CD4-positive, alpha-beta T cell (primary cell): Measurements from ENCODE around the gene ZGPAT. TPM values are rescaled to one million over a fixed set of nuclear protein-coding genes. Genes with fewer than 3 reads are reported as not detected.

Experiments used
- ATAC-seq: fragments of 200-7000 bp; cut with Tn5 transposase; one replicate; pipeline ENCODE4 v1.10.0; 2022; ENCODE audit warnings: mild to moderate bottlenecking; ENCODE audit not compliant: poor library complexity
- CTCF ChIA-PET: fragments of 350-600 bp; sonication (Branson Sonifier 250); formaldehyde crosslinking; loops from one replicate; lab custom pipeline; 2021; ENCODE audit warnings: antibody characterized with exemption, inconsistent platforms; lab: Charles Lee
- POLR2A ChIA-PET: fragments of 350-600 bp; sonication (Branson Sonifier 250); formaldehyde crosslinking; loops from one replicate; lab custom pipeline; 2021; ENCODE audit warnings: antibody characterized with exemption, inconsistent platforms; lab: Charles Lee
- DNase-seq, 14 experiments: peaks; one replicate each; pipeline ENCODE4 v3.0.0-alpha.2; 2013 to 2020; ENCODE audit warnings: mixed read lengths in 2 of 14
- H3K27ac ChIP-seq, 2 donors: one replicate each; pipeline versions ENCODE4 v1.5.1 to v1.7.0; 2013; ENCODE audit warnings: low read length in 2 of 2, low read depth in 1 of 2, mild to moderate bottlenecking in 1 of 2
- H3K27me3 ChIP-seq, 2 experiments: 1 replicate in 1 of 2; 2 replicates in 1 of 2; pipeline versions ENCODE4 v1.6.1 to v1.7.0; 2013; ENCODE audit warnings: low read length in 2 of 2, control low read depth in 1 of 2, mild to moderate bottlenecking in 1 of 2, moderate library complexity in 1 of 2; ENCODE audit not compliant: insufficient read depth in 2 of 2, control insufficient read depth in 1 of 2
- H3K36me3 ChIP-seq: one replicate; pipeline ENCODE4 v1.6.1; 2013; ENCODE audit warnings: low read length, control low read depth; ENCODE audit not compliant: insufficient read depth
- H3K4me1 ChIP-seq: one replicate; pipeline ENCODE4 v1.6.1; 2013; ENCODE audit warnings: low read length, control low read depth; ENCODE audit not compliant: insufficient read depth
- H3K4me3 ChIP-seq: one replicate; pipeline ENCODE4 v1.5.1; 2013; ENCODE audit warnings: mild to moderate bottlenecking, low read length, moderate library complexity
- H3K9me3 ChIP-seq, 2 experiments: 1 replicate in 1 of 2; 2 replicates in 1 of 2; pipeline versions ENCODE4 v1.6.1 to v1.7.0; 2013; ENCODE audit warnings: low read length in 2 of 2, mild to moderate bottlenecking in 2 of 2, control low read depth in 1 of 2, moderate library complexity in 1 of 2; ENCODE audit not compliant: control insufficient read depth in 1 of 2, insufficient read depth in 1 of 2
- H3K27ac Mint-ChIP-seq: one replicate; pipeline ENCODE4 v1.8.0; 2020; ENCODE audit warnings: mixed read lengths
- H3K27me3 Mint-ChIP-seq: one replicate; pipeline ENCODE4 v1.8.0; 2021; ENCODE audit warnings: mixed read lengths
- H3K36me3 Mint-ChIP-seq: one replicate; pipeline ENCODE4 v1.8.0; 2021; ENCODE audit warnings: low read depth, mixed read lengths
- H3K4me1 Mint-ChIP-seq: one replicate; pipeline ENCODE4 v1.8.0; 2021; ENCODE audit warnings: low read depth, mixed read lengths
- H3K4me3 Mint-ChIP-seq: one replicate; pipeline ENCODE4 v1.8.0; 2020; ENCODE audit warnings: mild to moderate bottlenecking, mixed read lengths
- H3K9me3 Mint-ChIP-seq: one replicate; pipeline ENCODE4 v1.8.0; 2020; ENCODE audit warnings: mixed read lengths
- intact Hi-C, 2 experiments: fragments of 100-400 bp; cut with DNase I in 1 of 2; cut with micrococcal nuclease in 1 of 2; formaldehyde crosslinking; loops; one replicate each; pipeline versions ENCODE4 v1.15.1 to v1.9.0; 2023 to 2025; cut with DNase I, micrococcal nuclease
- total RNA-seq, 174 experiments: library from RNA in 2 of 174; stranded (reverse) in 2 of 174; gene quantifications; one replicate each; pipeline ENCODE4 v1.2.3 and lab custom pipeline; 2021 to 2026
- TF ChIP-seq, protein P1 (sequence below): fragments of 200-600 bp; IDR thresholded peaks from one replicate; pipeline ENCODE4 v1.8.0; 2022; ENCODE audit warnings: antibody characterized with exemption, mild to moderate bottlenecking

ZGPAT gene
- total RNA-seq, 2 experiments from 2014 or later: 28.2 to 33.4 TPM

DNA sequence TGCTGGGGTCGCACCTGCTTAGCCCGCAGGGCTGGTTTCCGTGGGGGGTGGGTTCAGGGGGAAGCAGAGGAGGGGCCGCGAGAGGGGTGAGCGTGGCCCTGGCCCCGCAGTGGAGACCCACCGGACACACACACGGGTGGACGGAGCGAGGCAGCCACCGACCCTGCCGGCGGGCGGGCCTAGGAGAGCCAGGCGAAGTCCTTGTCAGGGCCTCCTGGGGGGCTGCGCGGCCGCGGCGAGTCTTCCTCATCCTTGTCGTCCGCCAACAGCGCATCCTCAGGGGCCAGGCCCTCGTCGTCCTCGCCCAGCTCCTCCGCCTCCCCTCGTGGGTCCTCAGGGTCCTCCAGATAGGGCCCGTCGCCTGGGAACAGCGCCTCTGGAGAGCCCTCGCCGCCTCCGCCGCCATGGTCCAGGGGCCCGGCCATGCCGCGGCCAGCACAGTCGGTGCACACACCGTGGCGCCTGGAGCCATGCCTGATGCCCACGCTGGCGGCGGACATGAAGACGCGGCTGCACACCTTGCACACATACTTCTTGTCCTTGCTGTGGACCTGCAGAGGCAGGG lies 39.0 kb downstream of the ZGPAT start:
- no peak overlapping the region for H3K4me3 ChIP-seq
- POLR2A ChIA-PET: no interaction called here
- H3K36me3 Mint-ChIP-seq: peaks cover 7% of the 10 kb centered on the region
- H3K4me1 ChIP-seq: peaks cover 29% of the 10 kb centered on the region
- H3K4me1 Mint-ChIP-seq: peaks cover 31% of the 10 kb centered on the region
- H3K9me3 ChIP-seq: no peaks in the 10 kb centered on the region
- CTCF ChIA-PET: no interaction called here
- H3K9me3 Mint-ChIP-seq: no peaks in the 10 kb centered on the region
- no peaks in the 10 kb centered on the region for H3K27me3 Mint-ChIP-seq
- peaks cover 20% of the 10 kb centered on the region for H3K36me3 ChIP-seq
- H3K27ac Mint-ChIP-seq: no peak overlapping the region
- H3K27ac ChIP-seq: no peak overlapping the region
- intact Hi-C loops: no loop called here
- TF ChIP-seq, protein P1, sequence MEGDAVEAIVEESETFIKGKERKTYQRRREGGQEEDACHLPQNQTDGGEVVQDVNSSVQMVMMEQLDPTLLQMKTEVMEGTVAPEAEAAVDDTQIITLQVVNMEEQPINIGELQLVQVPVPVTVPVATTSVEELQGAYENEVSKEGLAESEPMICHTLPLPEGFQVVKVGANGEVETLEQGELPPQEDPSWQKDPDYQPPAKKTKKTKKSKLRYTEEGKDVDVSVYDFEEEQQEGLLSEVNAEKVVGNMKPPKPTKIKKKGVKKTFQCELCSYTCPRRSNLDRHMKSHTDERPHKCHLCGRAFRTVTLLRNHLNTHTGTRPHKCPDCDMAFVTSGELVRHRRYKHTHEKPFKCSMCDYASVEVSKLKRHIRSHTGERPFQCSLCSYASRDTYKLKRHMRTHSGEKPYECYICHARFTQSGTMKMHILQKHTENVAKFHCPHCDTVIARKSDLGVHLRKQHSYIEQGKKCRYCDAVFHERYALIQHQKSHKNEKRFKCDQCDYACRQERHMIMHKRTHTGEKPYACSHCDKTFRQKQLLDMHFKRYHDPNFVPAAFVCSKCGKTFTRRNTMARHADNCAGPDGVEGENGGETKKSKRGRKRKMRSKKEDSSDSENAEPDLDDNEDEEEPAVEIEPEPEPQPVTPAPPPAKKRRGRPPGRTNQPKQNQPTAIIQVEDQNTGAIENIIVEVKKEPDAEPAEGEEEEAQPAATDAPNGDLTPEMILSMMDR: no peak
- DNase-seq: no peak
- no peak overlapping the region for H3K4me3 Mint-ChIP-seq
- no peak for ATAC-seq
- no peaks in the 10 kb centered on the region for H3K27me3 ChIP-seq

DNA sequence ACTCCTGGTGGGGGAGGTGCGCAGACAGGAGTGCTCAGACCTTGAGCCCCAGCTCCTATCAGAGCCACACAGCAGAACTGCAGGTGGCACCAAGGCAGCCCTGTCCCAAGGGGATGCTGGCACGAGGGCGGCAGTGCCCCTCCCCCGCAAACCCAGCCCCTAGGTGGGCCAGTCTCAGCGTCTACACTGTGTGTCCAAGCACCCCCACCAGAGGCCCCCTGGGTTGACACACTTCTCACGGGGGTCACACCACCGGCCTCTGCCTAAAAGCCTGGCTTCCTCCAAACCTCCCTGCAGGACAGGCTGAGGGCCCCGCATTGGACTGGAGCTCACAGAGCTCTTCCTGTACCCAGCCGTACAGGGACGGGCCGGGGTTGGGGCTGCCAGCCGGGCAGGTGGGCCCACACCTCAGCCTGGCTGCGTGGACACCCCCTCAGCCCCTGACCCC lies 39.8 kb downstream of the ZGPAT start:
- Histone ChIP-seq H3K27ac (no peak overlapping the region), H3K4me3 (no peak overlapping the region), H3K27me3 (no peaks in the 10 kb centered on the region), H3K4me1 (peaks cover 33% of the 10 kb centered on the region), H3K9me3 (no peaks in the 10 kb centered on the region), H3K36me3 (peaks cover 12% of the 10 kb centered on the region)
- peaks cover 31% of the 10 kb centered on the region for H3K4me1 Mint-ChIP-seq
- H3K36me3 Mint-ChIP-seq: peaks cover 7% of the 10 kb centered on the region
- H3K27ac Mint-ChIP-seq: no peak overlapping the region
- ATAC-seq (no peak), DNase-seq (no peak)
- POLR2A ChIA-PET: no interaction called here
- no peaks in the 10 kb centered on the region for H3K27me3 Mint-ChIP-seq
- no peak overlapping the region for H3K4me3 Mint-ChIP-seq
- TF ChIP-seq, protein P1: no peak
- CTCF ChIA-PET: no interaction called here
- H3K9me3 Mint-ChIP-seq: no peaks in the 10 kb centered on the region
- intact Hi-C loops: no loop called here

DNA sequence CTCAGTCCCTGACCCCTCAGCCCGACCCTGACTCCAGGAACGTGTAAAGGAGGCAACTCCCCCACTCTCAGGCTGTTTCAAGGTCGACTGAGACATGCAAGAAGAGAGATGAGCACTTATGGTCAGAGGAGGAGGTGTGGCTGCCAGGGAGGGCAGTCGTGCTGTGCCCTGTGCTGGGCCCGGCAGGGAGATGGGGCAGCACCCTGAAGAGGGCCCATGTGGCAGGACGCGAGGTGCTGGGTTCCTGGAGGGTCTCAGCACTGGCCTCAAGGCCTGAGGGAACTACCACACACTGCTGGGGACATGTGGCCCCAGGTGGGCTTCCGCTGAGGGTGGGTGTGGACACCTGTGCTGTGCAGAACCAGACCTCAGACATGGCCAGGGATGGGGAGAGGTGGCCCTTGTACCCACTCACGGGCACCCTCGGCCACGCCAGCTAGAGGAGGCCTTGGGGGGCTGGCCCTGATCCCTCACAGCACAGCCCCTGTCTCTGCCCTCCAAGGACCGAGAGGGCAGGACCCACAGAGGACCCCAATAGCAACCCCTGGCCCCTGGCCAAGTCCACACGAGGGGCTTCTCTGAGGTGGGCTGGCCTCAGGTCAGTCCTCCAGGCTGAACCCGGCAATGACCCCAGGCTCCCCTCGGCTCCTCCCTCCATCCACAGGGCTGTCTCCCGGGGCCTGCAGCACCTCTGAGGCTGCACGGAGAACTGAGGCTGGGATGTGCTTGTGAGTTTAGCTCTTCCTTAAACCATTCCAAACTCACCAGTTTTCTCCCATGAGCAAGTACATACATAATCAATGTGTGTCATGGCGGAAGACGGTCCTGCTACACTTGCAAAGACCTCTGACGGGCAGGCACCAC lies 40.5 kb downstream of the ZGPAT start:
- Mint-ChIP-seq H3K4me1 (peaks cover 31% of the 10 kb centered on the region), H3K27me3 (no peaks in the 10 kb centered on the region), H3K4me3 (peak overlapping the region; percentile 8), H3K27ac (peak overlapping the region; percentile 70), H3K9me3 (no peaks in the 10 kb centered on the region), H3K36me3 (peaks cover 6% of the 10 kb centered on the region)
- TF ChIP-seq, protein P1: no peak
- ChIA-PET POLR2A (interaction anchor here (4.9 kb wide), 1 partner anchor 10 kb away, joined by 118 read pairs; the partner anchor contains the start of genes LIME1 and SLC2A4RG), CTCF (no interaction called here)
- ATAC-seq (no peak), DNase-seq (peak in 1 of 14 experiments; percentile 20)
- Histone ChIP-seq H3K27me3 (no peaks in the 10 kb centered on the region), H3K27ac (peak overlapping the region in 1 of 2 donors; percentile 13), H3K4me1 (peaks cover 35% of the 10 kb centered on the region), H3K4me3 (no peak overlapping the region), H3K9me3 (no peaks in the 10 kb centered on the region), H3K36me3 (peaks cover 5% of the 10 kb centered on the region)
- intact Hi-C loops: no loop called here
